ENCODE measurements around the gene ORC1. TPM values are rescaled to one million over a fixed set of nuclear protein-coding genes. Genes with fewer than 3 reads are reported as not detected.

The ORC1 gene
- total RNA-seq, 4 donors from 2014 or later: 0.12 to 0.72 (median 0.57) TPM

- no peaks in the 10 kb centered on the region for H3K4me1 ChIP-seq
- H3K36me3 ChIP-seq: peaks cover 2 to 100% of the 10 kb centered on the region in 2 donors
- no peak overlapping the region for H3K4me3 ChIP-seq
- 83 to 94% methylated on average over 3 to 4 of the region's 11 CpGs for WGBS, 2 donors (ENCODE audit: low coverage in 1 of 2)
- no peaks in the 10 kb centered on the region for H3K27me3 ChIP-seq
- TF ChIP-seq, protein P1, sequence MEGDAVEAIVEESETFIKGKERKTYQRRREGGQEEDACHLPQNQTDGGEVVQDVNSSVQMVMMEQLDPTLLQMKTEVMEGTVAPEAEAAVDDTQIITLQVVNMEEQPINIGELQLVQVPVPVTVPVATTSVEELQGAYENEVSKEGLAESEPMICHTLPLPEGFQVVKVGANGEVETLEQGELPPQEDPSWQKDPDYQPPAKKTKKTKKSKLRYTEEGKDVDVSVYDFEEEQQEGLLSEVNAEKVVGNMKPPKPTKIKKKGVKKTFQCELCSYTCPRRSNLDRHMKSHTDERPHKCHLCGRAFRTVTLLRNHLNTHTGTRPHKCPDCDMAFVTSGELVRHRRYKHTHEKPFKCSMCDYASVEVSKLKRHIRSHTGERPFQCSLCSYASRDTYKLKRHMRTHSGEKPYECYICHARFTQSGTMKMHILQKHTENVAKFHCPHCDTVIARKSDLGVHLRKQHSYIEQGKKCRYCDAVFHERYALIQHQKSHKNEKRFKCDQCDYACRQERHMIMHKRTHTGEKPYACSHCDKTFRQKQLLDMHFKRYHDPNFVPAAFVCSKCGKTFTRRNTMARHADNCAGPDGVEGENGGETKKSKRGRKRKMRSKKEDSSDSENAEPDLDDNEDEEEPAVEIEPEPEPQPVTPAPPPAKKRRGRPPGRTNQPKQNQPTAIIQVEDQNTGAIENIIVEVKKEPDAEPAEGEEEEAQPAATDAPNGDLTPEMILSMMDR (IDR thresholded peaks at IDR 0.05): no peak
- TF ChIP-seq POLR2AphosphoS5 (IDR thresholded peaks at IDR 0.05): no peak
- no peak for TF ChIP-seq POLR2A (IDR thresholded peaks at IDR 0.05)
- TF ChIP-seq EP300 (IDR thresholded peaks at IDR 0.05): no peak
- no peak for ATAC-seq
- no peaks in the 10 kb centered on the region for H3K9me3 ChIP-seq
- H3K27ac ChIP-seq: no peak overlapping the region
Measured at GRCh38 chr1:52355847-52356505, 48.2 kb downstream of the ORC1 start.

GRCh38 chr1:52355436-52355835, 48.8 kb downstream of the ORC1 start:
- WGBS, 2 donors (ENCODE audit: low coverage in 1 of 2): 91 to 96% methylated on average over 5 to 6 of the region's 8 CpGs
- no peak for ATAC-seq

GRCh38 chr1:52352690-52353089, 51.5 kb downstream of the ORC1 start:
- peaks cover 2 to 96% of the 10 kb centered on the region in 2 donors for H3K36me3 ChIP-seq
- no peaks in the 10 kb centered on the region for H3K27me3 ChIP-seq
- no peak overlapping the region for H3K27ac ChIP-seq
- H3K9me3 ChIP-seq: no peaks in the 10 kb centered on the region
- ATAC-seq: no peak
- H3K4me3 ChIP-seq: no peak overlapping the region
- H3K4me1 ChIP-seq: no peaks in the 10 kb centered on the region
- 63 to 75% methylated on average over 2 to 6 of the region's 7 CpGs for WGBS, 2 donors (ENCODE audit: low coverage in 1 of 2)
- TF ChIP-seq POLR2AphosphoS5 (IDR thresholded peaks at IDR 0.05): peak; percentile 9
- TF ChIP-seq POLR2A (IDR thresholded peaks at IDR 0.05): no peak

More at GRCh38 chr1:52355436-52355835, 48.8 kb downstream of the ORC1 start:
- Histone ChIP-seq H3K4me3 (no peak overlapping the region), H3K27ac (no peak overlapping the region), H3K27me3 (no peaks in the 10 kb centered on the region), H3K4me1 (no peaks in the 10 kb centered on the region), H3K9me3 (no peaks in the 10 kb centered on the region), H3K36me3 (peaks cover 2 to 100% of the 10 kb centered on the region in 2 donors)
- TF ChIP-seq POLR2A (IDR thresholded peaks at IDR 0.05) (no peak), EP300 (IDR thresholded peaks at IDR 0.05) (no peak), POLR2AphosphoS5 (IDR thresholded peaks at IDR 0.05) (no peak)
- TF ChIP-seq, protein P1 (IDR thresholded peaks at IDR 0.05): no peak

DNA sequence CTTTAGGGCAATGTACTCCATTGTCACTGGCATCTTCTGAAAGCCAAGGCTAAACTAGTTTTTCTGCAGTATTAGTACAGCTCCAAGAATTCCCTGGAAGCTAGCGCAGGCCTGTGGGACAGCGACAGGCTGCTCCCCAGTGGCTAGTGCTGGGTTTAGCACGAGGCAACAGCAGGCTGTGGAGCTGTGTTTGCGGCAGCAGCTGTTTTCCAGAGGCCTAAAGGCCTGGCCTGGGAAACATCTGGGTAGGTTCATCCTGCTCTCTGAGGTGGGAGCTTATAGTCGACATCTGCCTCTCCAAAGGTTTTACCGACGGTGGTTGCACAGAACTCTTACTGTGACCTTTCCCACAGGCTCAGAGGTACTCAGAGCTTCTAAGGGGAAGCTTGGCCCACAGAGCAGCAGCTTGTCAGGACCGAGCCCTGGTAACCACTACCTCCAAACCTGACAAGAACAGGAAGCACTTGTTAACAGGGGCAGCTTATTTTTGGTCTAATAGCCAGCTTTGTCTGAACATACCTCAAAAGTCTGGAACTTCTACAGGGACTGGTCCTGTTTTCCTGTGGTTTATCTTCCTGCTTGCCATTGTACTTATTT, 55.4 kb downstream of the ORC1 start:
- Histone ChIP-seq H3K36me3 (peaks cover 0 to 96% of the 10 kb centered on the region in 2 donors), H3K9me3 (no peaks in the 10 kb centered on the region), H3K4me1 (no peaks in the 10 kb centered on the region), H3K27me3 (no peaks in the 10 kb centered on the region), H3K27ac (peak overlapping the region in 1 of 4 donors; percentile 19), H3K4me3 (no peak overlapping the region)
- WGBS, 2 donors (ENCODE audit: low coverage in 1 of 2): 64% methylated on average over 3 of the region's 8 CpGs; no CpG with 5 or more reads in 1 of the 2 donors
- peak; percentile 41 for ATAC-seq
- TF ChIP-seq POLR2AphosphoS5 (IDR thresholded peaks at IDR 0.05): no peak
- TF ChIP-seq, protein P1 (IDR thresholded peaks at IDR 0.05): no peak
- no peak for TF ChIP-seq EP300 (IDR thresholded peaks at IDR 0.05)
- no peak for TF ChIP-seq POLR2A (IDR thresholded peaks at IDR 0.05)

GRCh38 chr1:52346653-52347052, 57.6 kb downstream of the ORC1 start:
- Histone ChIP-seq H3K9me3 (no peaks in the 10 kb centered on the region), H3K4me1 (no peaks in the 10 kb centered on the region), H3K27me3 (no peaks in the 10 kb centered on the region), H3K4me3 (no peak overlapping the region), H3K36me3 (peaks cover 0 to 91% of the 10 kb centered on the region in 2 donors), H3K27ac (no peak overlapping the region)
- 86 to 88% methylated on average over 4 of the region's 4 CpGs for WGBS, 2 donors (ENCODE audit: low coverage in 1 of 2)
- no peak for TF ChIP-seq EP300 (IDR thresholded peaks at IDR 0.05)
- TF ChIP-seq, protein P1 (IDR thresholded peaks at IDR 0.05): no peak
- no peak for TF ChIP-seq POLR2A (IDR thresholded peaks at IDR 0.05)
- no peak for TF ChIP-seq POLR2AphosphoS5 (IDR thresholded peaks at IDR 0.05)
- no peak for ATAC-seq
